SU-DHL-6 (cell line): ENCODE data around the gene RNF4.

Experiments
- CTCF ChIP-seq: fragments of 200-600 bp; sonication (generic); IDR thresholded peaks from one replicate; pipeline ENCODE4 v1.5.1; 2017; ENCODE audit warnings: antibody characterized with exemption, mild to moderate bottlenecking, low read length, moderate library complexity; ENCODE audit not compliant: insufficient read depth, poor library complexity, severe bottlenecking
- EZH2phosphoT487 ChIP-seq: fragments of 200-600 bp; sonication (generic), shearing (Covaris generic); conservative IDR thresholded peaks from 2 replicates; pipeline ENCODE4 v1.6.1; 2018; ENCODE audit warnings: mild to moderate bottlenecking, antibody characterized with exemption, low read length, moderate library complexity, mixed read lengths

DNA sequence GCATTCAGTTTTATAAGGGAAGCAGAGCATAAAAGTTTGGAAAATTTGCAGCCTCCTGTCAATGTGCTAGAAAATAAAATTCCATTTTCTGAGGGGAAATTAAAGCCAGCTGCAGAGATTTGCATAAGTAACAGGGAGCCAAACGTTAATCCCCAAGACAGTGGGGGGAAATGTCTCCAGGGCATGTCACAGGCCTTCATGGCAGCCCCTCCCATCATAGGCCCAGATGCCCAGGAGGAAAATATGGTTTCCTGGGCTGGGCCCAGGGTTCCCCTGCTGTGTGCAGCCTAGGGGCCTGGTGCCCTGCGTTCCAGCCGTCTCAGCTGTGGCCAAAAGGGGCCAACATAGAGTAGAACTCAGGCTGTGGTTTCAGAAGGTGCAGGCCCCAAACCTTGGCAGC, 9.3 kb downstream of the RNF4 start:
- TF ChIP-seq CTCF (no peak), EZH2phosphoT487 (no peak)
